GM12878 (cell line): Measurements from ENCODE around the gene OGFOD2. TPM values are rescaled to one million over a fixed set of nuclear protein-coding genes. Genes with fewer than 3 reads are reported as not detected.
A peak's percentile ranks its signal among the peaks of the same experiment; 100 is the strongest.

Experiments
- ATAC-seq: fragments of 200-7000 bp; cut with Tn5 transposase; 3 replicates; pipeline ENCODE4 v1.9.1; 2020; ENCODE audit warnings: mild to moderate bottlenecking, moderate library complexity
- BruUV-seq: library from RNA; stranded (reverse); fragments of 400-500 nt; replicated peaks from 2 replicates; lab custom pipeline; 2021; lab: Mats Ljungman, UMichigan
- CTCF ChIA-PET: fragments of 300-600 bp; sonication (Branson Sonifier 250); formaldehyde crosslinking; extraction: SDS; loops from one replicate; lab custom pipeline; 2021; ENCODE audit warnings: inconsistent platforms; lab: Yijun Ruan, JAX
- POLR2A ChIA-PET: fragments of 350-600 bp; formaldehyde crosslinking; extraction: SDS; loops from one replicate; lab custom pipeline; 2021; ENCODE audit warnings: inconsistent platforms; lab: Charles Lee
- RAD21 ChIA-PET: fragments of 300-600 bp; sonication (Branson Sonifier 250); formaldehyde crosslinking; loops from one replicate; lab custom pipeline; 2023; ENCODE audit warnings: antibody characterized with exemption; ENCODE audit not compliant: unreplicated experiment; lab: Charles Lee
- SMC1A ChIA-PET: fragments of 300-600 bp; sonication (Branson Sonifier 250); formaldehyde crosslinking; loops from one replicate; lab custom pipeline; 2023; ENCODE audit not compliant: unreplicated experiment, uncharacterized antibody; lab: Charles Lee
- DNase-seq: peaks from one replicate; pipeline ENCODE4 v3.0.0-alpha.2; 2011; ENCODE audit warnings: low read depth, low spot score
- FAIRE-seq: peaks from 3 replicates; lab custom pipeline; 2011; peaks lifted over from hg19 to GRCh38; lab: Jason Lieb, UNC
- H2AFZ ChIP-seq: 2 replicates; pipeline ENCODE4 v1.6.0; 2011; ENCODE audit warnings: low read depth, low read length, control low read depth; ENCODE audit not compliant: control insufficient read depth
- H3K27ac ChIP-seq: 2 replicates; pipeline ENCODE4 v1.5.1; 2011; ENCODE audit warnings: control low read depth; ENCODE audit not compliant: control insufficient read depth, insufficient read depth
- H3K27me3 ChIP-seq, 2 experiments: replicated peaks in 1 of 2; 2 replicates each; pipeline versions ENCODE4 v1.6.0 to v1.6.1; 2011; ENCODE audit warnings: low read length in 1 of 2; ENCODE audit not compliant: control insufficient read depth in 2 of 2, insufficient read depth in 2 of 2
- H3K36me3 ChIP-seq, 2 experiments: 2 replicates each; pipeline ENCODE4 v1.5.1; 2011; ENCODE audit warnings: low read length in 1 of 2; ENCODE audit not compliant: control insufficient read depth in 2 of 2, insufficient read depth in 2 of 2
- H3K4me1 ChIP-seq: 2 replicates; pipeline ENCODE4 v1.6.1; 2011; ENCODE audit warnings: mild to moderate bottlenecking, low read length, moderate library complexity, mixed read lengths; ENCODE audit not compliant: control insufficient read depth, insufficient read depth
- H3K4me2 ChIP-seq: 2 replicates; pipeline ENCODE4 v1.6.0; 2011; ENCODE audit warnings: control low read depth; ENCODE audit not compliant: control insufficient read depth, insufficient read depth
- H3K4me3 ChIP-seq: fragments of 200-600 bp; sonication (generic); 2 replicates; pipeline ENCODE4 v1.5.1; 2016
- H3K79me2 ChIP-seq: 2 replicates; pipeline ENCODE4 v1.6.0; 2011; ENCODE audit warnings: low read length; ENCODE audit not compliant: control insufficient read depth, insufficient read depth
- H3K9ac ChIP-seq: 2 replicates; pipeline ENCODE4 v1.8.0; 2011; ENCODE audit warnings: low read length, control low read depth, mixed read lengths; ENCODE audit not compliant: control insufficient read depth, insufficient read depth
- H3K9me3 ChIP-seq: replicated peaks from 3 replicates; pipeline ENCODE4 v1.5.1; 2011; ENCODE audit warnings: mild to moderate bottlenecking, low read length; ENCODE audit not compliant: control insufficient read depth, insufficient read depth
- H4K20me1 ChIP-seq: 2 replicates; pipeline ENCODE4 v1.6.0; 2011; ENCODE audit not compliant: control insufficient read depth, insufficient read depth
- ASH2L ChIP-seq: fragments of 300-600, 200-600 bp; sonication (generic); IDR thresholded peaks from 2 replicates; pipeline ENCODE4 v1.6.1; 2017; ENCODE audit warnings: low read depth, mild to moderate bottlenecking, borderline replicate concordance
- CBFB ChIP-seq: IDR thresholded peaks from 2 replicates; pipeline ENCODE4 v1.6.1; 2016; ENCODE audit warnings: antibody characterized with exemption, low read depth
- EGR1 ChIP-seq, 2 experiments: IDR thresholded peaks; 1 replicate in 1 of 2; 2 replicates in 1 of 2; pipeline ENCODE4 v1.6.1; 2011 to 2012; ENCODE audit warnings: low read depth in 2 of 2, low read length in 2 of 2, borderline replicate concordance in 1 of 2, mild to moderate bottlenecking in 1 of 2, moderate library complexity in 1 of 2
- GATAD2B ChIP-seq: fragments of 450-650 bp; conservative IDR thresholded peaks from 2 replicates; pipeline ENCODE4 v1.6.1; 2017; ENCODE audit warnings: low read depth, mild to moderate bottlenecking, moderate library complexity
- HCFC1 ChIP-seq: fragments of 150-350 bp; IDR thresholded peaks from 2 replicates; pipeline ENCODE4 v1.6.1; 2014; ENCODE audit warnings: low read length
- POLR2AphosphoS2 ChIP-seq: IDR thresholded peaks from 2 replicates; pipeline ENCODE4 v1.6.1; 2011; ENCODE audit warnings: low read depth, mild to moderate bottlenecking, low read length, improper control_type of control experiment, moderate library complexity
- RAD51 ChIP-seq: fragments of 450-650 bp; IDR thresholded peaks from 2 replicates; pipeline ENCODE4 v1.6.1; 2016; ENCODE audit warnings: moderate library complexity, mild to moderate bottlenecking, inconsistent platforms
- RCOR1 ChIP-seq: conservative IDR thresholded peaks from 2 replicates; pipeline ENCODE4 v1.6.1; 2012; ENCODE audit warnings: low read depth, low read length, improper control_type of control experiment
- WGBS: methylation state at CpG from one replicate; pipeline ENCODE4 v1.1.6; 2016; ENCODE audit warnings: low lambda C conversion rate; ENCODE audit not compliant: insufficient replicate concordance, insufficient coverage; ENCODE audit errors: missing lambda C conversion rate; 5-methylcytosine and 5-hydroxymethylcytosine counted together
- in situ Hi-C: fragments of 300-500 bp; cut with MboI; formaldehyde crosslinking; loops from 9 replicates; pipeline ENCODE4 v1.14.3; 2018; ENCODE audit warnings: mixed read lengths
- intact Hi-C: fragments of 100-400 bp; cut with micrococcal nuclease; formaldehyde crosslinking; loops from one replicate; pipeline ENCODE4 v1.14.2; 2022; ENCODE audit not compliant: unreplicated experiment
- polyA plus RNA-seq, 11 experiments: library from polyadenylated mRNA; depleted of rRNA in 4 of 11; unstranded in 6 of 11; stranded (reverse) in 5 of 11; fragments of >200 nt; fragmentation: Nextera tagmentation in 4 of 11; fragmentation: Illumina TruSeq in 1 of 11; extraction: Ambion mirVana in 4 of 11; extraction: Trizol in 1 of 11; gene quantifications; 1 replicate in 1 of 11; 2 replicates in 10 of 11; pipeline versions ENCODE4 v1.2.1 to v1.2.3, GENCODE V29; 2011 to 2016; ENCODE audit warnings: inconsistent platforms in 2 of 11, missing spikeins in 2 of 11, low read depth in 1 of 11
- total RNA-seq, 4 experiments: library from RNA; depleted of rRNA in 3 of 4; stranded (reverse); fragments of >200 nt in 3 of 4; fragmentation: Illumina TruSeq in 1 of 4; extraction: Trizol in 1 of 4; gene quantifications; 2 replicates each; pipeline versions ENCODE4 v1.2.1 to v1.2.3, GENCODE V29; 2013 to 2021
- TF ChIP-seq, protein P1 (sequence below): IDR thresholded peaks from 2 replicates; pipeline ENCODE4 v1.6.1; 2012; ENCODE audit warnings: low read depth, low read length, improper control_type of control experiment
- TF ChIP-seq, protein P2 (sequence below): fragments of 150-350 bp; IDR thresholded peaks from 2 replicates; pipeline ENCODE4 v1.6.1; 2016; ENCODE audit warnings: low read depth, low read length
- TF ChIP-seq, protein P3 (sequence below): fragments of 450-650 bp; IDR thresholded peaks from 2 replicates; pipeline ENCODE4 v1.6.1; 2017; ENCODE audit warnings: mild to moderate bottlenecking, moderate library complexity

Gene OGFOD2
- total and polyA plus RNA-seq, 10 of the 15 experiments (the other 5 are each of a cell fraction or from before 2014, with no cell fraction given) = 0.93 to 29.2 (median 16.3) TPM

DNA sequence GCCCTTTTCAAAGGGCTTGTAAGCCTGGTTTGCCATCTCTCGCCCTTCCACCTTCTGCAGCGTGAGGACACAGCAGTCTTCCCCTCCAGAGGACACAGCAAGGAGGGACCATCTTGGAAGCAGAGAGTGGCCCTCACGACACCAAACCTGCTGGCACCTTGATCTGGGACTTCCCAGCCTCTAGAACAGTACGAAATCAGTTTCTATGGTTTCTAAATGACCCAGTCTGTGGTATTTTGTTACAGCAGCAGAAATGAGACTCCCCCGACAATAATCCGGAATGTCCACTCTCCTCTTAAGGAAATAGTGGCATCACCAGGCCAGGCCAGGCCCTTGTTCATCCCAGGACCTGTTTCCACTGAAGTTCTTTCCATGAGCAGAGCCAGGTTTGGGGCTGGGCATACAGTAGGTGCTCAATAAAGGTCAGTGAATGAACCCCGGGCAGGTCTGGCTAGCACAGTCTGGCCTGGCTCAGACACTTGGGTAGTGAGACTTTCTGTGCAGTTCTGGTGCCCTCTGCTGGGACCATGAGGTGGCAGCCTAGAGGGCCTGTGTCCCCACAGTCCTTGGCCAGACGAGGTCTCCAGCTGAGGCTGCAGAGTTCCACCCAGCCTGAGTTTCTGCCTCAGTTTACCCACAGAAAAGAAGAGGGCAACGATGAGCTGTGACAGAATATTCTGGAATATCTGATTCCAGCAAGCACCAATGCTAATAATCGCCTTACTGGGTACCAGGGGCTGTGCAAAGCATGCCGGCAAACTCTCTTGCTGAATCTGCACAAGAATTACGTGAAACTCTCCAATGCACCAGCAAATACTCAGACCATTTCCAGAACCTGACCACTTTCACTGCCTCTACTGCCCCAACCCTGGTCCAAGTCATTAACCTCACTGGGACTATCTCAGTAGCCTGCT, 22.8 kb upstream of the OGFOD2 start:
- BruUV-seq = no TSS peak
- intact Hi-C loops (loop anchor here (1.0 to 2.0 kb wide), 3 partner anchors 59 to 159 kb away; no protein-coding TSS in a partner anchor), in situ Hi-C loops (loop anchor here (5.0 kb wide), 2 partner anchors 95 to 160 kb away; no protein-coding TSS in a partner anchor)
- Histone ChIP-seq H3K9ac (no peak overlapping the region), H4K20me1 (no peaks in the 10 kb centered on the region), H2AFZ (peak overlapping the region; percentile 28; the same call in 1 of the 2 replicates), H3K27me3 (no peaks in the 10 kb centered on the region), H3K27ac (no peak overlapping the region), H3K36me3 (no peaks in the 10 kb centered on the region), H3K4me1 (peaks cover 20% of the 10 kb centered on the region), H3K79me2 (no peaks in the 10 kb centered on the region), H3K4me2 (0 out of 2 replicates have a peak overlapping the region, but pooled peaks have one; percentile 9), H3K9me3 (no peaks in the 10 kb centered on the region; the same call in 2 of the 3 replicates), H3K4me3 (no peak overlapping the region)
- 37% methylated on average over 12 of the region's 12 CpGs for WGBS
- ChIA-PET RAD21 (interaction anchor here (0.5 to 7.3 kb wide), 12 partner anchors 49 to 285 kb away, joined by 3 to 72 read pairs (median 3); no protein-coding TSS in a partner anchor), SMC1A (interaction anchor here (1.0 to 8.9 kb wide), 13 partner anchors 16 to 286 kb away, joined by 3 to 100 read pairs (median 6); no protein-coding TSS in a partner anchor), POLR2A (interaction anchor here (0.7 kb wide), 1 partner anchor 59 kb away, joined by 3 read pairs; no protein-coding TSS in a partner anchor), CTCF (interaction anchor here (0.7 to 9.1 kb wide), 19 partner anchors 14 to 162 kb away, joined by 3 to 127 read pairs (median 5); partner anchors contain the start of gene ABCB9)
- DNase-seq (no peak), ATAC-seq (peak; percentile 97), FAIRE-seq (peak; percentile 93)
- TF ChIP-seq, protein P1, sequence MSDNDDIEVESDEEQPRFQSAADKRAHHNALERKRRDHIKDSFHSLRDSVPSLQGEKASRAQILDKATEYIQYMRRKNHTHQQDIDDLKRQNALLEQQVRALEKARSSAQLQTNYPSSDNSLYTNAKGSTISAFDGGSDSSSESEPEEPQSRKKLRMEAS = no peak
- TF ChIP-seq EGR1 (IDR thresholded peaks at IDR 0.05; ENCODE audit: borderline replicate concordance in 1 of 2, low read depth in 2 of 2, low read length in 2 of 2) (no peak), RAD51 (no peak), CBFB (no peak), GATAD2B (no peak), RCOR1 (no peak), HCFC1 (no peak), ASH2L (no peak), POLR2AphosphoS2 (no peak)
- TF ChIP-seq, protein P2, sequence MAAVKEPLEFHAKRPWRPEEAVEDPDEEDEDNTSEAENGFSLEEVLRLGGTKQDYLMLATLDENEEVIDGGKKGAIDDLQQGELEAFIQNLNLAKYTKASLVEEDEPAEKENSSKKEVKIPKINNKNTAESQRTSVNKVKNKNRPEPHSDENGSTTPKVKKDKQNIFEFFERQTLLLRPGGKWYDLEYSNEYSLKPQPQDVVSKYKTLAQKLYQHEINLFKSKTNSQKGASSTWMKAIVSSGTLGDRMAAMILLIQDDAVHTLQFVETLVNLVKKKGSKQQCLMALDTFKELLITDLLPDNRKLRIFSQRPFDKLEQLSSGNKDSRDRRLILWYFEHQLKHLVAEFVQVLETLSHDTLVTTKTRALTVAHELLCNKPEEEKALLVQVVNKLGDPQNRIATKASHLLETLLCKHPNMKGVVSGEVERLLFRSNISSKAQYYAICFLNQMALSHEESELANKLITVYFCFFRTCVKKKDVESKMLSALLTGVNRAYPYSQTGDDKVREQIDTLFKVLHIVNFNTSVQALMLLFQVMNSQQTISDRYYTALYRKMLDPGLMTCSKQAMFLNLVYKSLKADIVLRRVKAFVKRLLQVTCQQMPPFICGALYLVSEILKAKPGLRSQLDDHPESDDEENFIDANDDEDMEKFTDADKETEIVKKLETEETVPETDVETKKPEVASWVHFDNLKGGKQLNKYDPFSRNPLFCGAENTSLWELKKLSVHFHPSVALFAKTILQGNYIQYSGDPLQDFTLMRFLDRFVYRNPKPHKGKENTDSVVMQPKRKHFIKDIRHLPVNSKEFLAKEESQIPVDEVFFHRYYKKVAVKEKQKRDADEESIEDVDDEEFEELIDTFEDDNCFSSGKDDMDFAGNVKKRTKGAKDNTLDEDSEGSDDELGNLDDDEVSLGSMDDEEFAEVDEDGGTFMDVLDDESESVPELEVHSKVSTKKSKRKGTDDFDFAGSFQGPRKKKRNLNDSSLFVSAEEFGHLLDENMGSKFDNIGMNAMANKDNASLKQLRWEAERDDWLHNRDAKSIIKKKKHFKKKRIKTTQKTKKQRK = no peak
- TF ChIP-seq, protein P3, sequence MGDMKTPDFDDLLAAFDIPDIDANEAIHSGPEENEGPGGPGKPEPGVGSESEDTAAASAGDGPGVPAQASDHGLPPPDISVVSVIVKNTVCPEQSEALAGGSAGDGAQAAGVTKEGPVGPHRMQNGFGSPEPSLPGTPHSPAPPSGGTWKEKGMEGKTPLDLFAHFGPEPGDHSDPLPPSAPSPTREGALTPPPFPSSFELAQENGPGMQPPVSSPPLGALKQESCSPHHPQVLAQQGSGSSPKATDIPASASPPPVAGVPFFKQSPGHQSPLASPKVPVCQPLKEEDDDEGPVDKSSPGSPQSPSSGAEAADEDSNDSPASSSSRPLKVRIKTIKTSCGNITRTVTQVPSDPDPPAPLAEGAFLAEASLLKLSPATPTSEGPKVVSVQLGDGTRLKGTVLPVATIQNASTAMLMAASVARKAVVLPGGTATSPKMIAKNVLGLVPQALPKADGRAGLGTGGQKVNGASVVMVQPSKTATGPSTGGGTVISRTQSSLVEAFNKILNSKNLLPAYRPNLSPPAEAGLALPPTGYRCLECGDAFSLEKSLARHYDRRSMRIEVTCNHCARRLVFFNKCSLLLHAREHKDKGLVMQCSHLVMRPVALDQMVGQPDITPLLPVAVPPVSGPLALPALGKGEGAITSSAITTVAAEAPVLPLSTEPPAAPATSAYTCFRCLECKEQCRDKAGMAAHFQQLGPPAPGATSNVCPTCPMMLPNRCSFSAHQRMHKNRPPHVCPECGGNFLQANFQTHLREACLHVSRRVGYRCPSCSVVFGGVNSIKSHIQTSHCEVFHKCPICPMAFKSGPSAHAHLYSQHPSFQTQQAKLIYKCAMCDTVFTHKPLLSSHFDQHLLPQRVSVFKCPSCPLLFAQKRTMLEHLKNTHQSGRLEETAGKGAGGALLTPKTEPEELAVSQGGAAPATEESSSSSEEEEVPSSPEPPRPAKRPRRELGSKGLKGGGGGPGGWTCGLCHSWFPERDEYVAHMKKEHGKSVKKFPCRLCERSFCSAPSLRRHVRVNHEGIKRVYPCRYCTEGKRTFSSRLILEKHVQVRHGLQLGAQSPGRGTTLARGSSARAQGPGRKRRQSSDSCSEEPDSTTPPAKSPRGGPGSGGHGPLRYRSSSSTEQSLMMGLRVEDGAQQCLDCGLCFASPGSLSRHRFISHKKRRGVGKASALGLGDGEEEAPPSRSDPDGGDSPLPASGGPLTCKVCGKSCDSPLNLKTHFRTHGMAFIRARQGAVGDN = no peak
